Left lung (tissue), 10 donors: ENCODE results near the gene SNURF. TPM values are rescaled to one million over a fixed set of nuclear protein-coding genes. Genes with fewer than 3 reads are reported as not detected.
"Not testable (repeated sequence)": the region's sequence is repeated elsewhere in the genome, so short reads cannot be mapped to it uniquely, and the experiment has no call there.

Experiments
- ATAC-seq: fragments of 200-7000 bp; cut with Tn5 transposase; one replicate; pipeline ENCODE4 v1.9.1; 2020; ENCODE audit warnings: moderate library complexity
- DNase-seq, 4 donors: peaks; one replicate each; pipeline ENCODE4 v3.0.0-alpha.2; 2013 to 2020
- H3K27ac ChIP-seq, 2 donors: fragments of 200-600 bp; sonication (generic) in 1 of 2; one replicate each; pipeline versions ENCODE4 v1.5.0 to v1.8.0; 2020 to 2021
- H3K27me3 ChIP-seq, 2 donors: fragments of 200-600 bp; sonication (generic) in 1 of 2; one replicate each; pipeline versions ENCODE4 v1.5.0 to v1.8.0; 2020 to 2021
- H3K36me3 ChIP-seq, 2 donors: fragments of 200-600 bp; sonication (generic) in 1 of 2; one replicate each; pipeline versions ENCODE4 v1.5.0 to v1.8.0; 2020 to 2021
- H3K4me1 ChIP-seq, 2 donors: fragments of 200-600 bp; one replicate each; pipeline ENCODE4 v1.8.0; 2021
- H3K4me3 ChIP-seq, 2 donors: fragments of 200-600 bp; sonication (generic) in 1 of 2; one replicate each; pipeline versions ENCODE4 v1.5.0 to v1.8.0; 2020 to 2021; ENCODE audit warnings: mild to moderate bottlenecking in 1 of 2
- H3K9me3 ChIP-seq, 2 donors: fragments of 200-600 bp; sonication (generic) in 1 of 2; one replicate each; pipeline versions ENCODE4 v1.5.0 to v1.8.0; 2020 to 2021
- CTCF ChIP-seq, 2 donors: fragments of 200-600 bp; sonication (generic) in 1 of 2; IDR thresholded peaks; one replicate each; pipeline versions ENCODE4 v1.5.0 to v1.8.0; 2021; ENCODE audit warnings: antibody characterized with exemption in 2 of 2
- intact Hi-C, 2 donors: fragments of 100-400 bp; cut with DNase I; formaldehyde crosslinking; loops; one replicate each; pipeline versions ENCODE4 v1.11.2 to v1.14.2; 2022
- polyA plus RNA-seq, 6 donors: library from polyadenylated mRNA; unstranded; fragments of 120-200 nt; gene quantifications; one replicate each; pipeline ENCODE4 v1.2.1, GENCODE V29; 2013; ENCODE audit not compliant: insufficient read length in 6 of 6
- total RNA-seq, 2 donors: library from RNA; stranded (reverse); fragmentation: NEBNext Ultra II Directional; extraction: Animal tissue kit (Norgen Biotek cat#: 25700); gene quantifications; one replicate each; pipeline ENCODE4 v1.2.1, GENCODE V29; 2021
- donor health status: DM: no; HTN: yes; CAD: no.
- donor health status: DM: no; HTN: no; CAD: no.

The SNURF gene
- total and polyA plus RNA-seq, 8 donors, result 6.6 to 37.2 (median 28.5) TPM

- peaks cover 0 to 70% of the 10 kb centered on the region in 2 donors for H3K9me3 ChIP-seq
- no peaks in the 10 kb centered on the region for H3K27me3 ChIP-seq
- H3K27ac ChIP-seq, result no peak overlapping the region
- H3K4me1 ChIP-seq, result no peaks in the 10 kb centered on the region
- no peak for TF ChIP-seq CTCF (IDR thresholded peaks at IDR 0.05)
- ATAC-seq (no peak), DNase-seq (no peak)
- peaks cover 0 to 96% of the 10 kb centered on the region in 2 donors for H3K36me3 ChIP-seq
- intact Hi-C loops, result no loop called here
- H3K4me3 ChIP-seq, result no peak overlapping the region
These were observed 16.3 kb downstream of the SNURF start for GRCh38 chr15:24971052-24971451.

GRCh38 chr15:24971772-24972171 lies 17.0 kb downstream of the SNURF start:
- Histone ChIP-seq H3K4me3 (no peak overlapping the region), H3K9me3 (peaks cover 0 to 72% of the 10 kb centered on the region in 2 donors), H3K4me1 (no peaks in the 10 kb centered on the region), H3K27me3 (no peaks in the 10 kb centered on the region), H3K27ac (no peak overlapping the region), H3K36me3 (peaks cover 0 to 96% of the 10 kb centered on the region in 2 donors)
- DNase-seq (no peak), ATAC-seq (no peak)
- no peak for TF ChIP-seq CTCF (IDR thresholded peaks at IDR 0.05)
- intact Hi-C loops, result no loop called here

- H3K36me3 ChIP-seq, result peaks cover 0 to 96% of the 10 kb centered on the region in 2 donors
These were observed 17.9 kb downstream of the SNURF start for GRCh38 chr15:24972707-24973106.

GRCh38 chr15:24976932-24977331 lies 22.1 kb downstream of the SNURF start:
- DNase-seq (no peak), ATAC-seq (no peak)
- intact Hi-C loops, result no loop called here
- Histone ChIP-seq H3K4me1 (no peaks in the 10 kb centered on the region), H3K4me3 (no peak overlapping the region), H3K27ac (no peak overlapping the region), H3K27me3 (no peaks in the 10 kb centered on the region), H3K9me3 (peaks cover 0 to 84% of the 10 kb centered on the region in 2 donors), H3K36me3 (peaks cover 0 to 97% of the 10 kb centered on the region in 2 donors)
- no peak for TF ChIP-seq CTCF (IDR thresholded peaks at IDR 0.05)

More at GRCh38 chr15:24972707-24973106, 17.9 kb downstream of the SNURF start:
- DNase-seq, H3K4me1 ChIP-seq, intact Hi-C loops, H3K27me3 ChIP-seq, H3K4me3 ChIP-seq, H3K27ac ChIP-seq, ATAC-seq: not testable (repeated sequence)
- peaks cover 0 to 75% of the 10 kb centered on the region in 2 donors for H3K9me3 ChIP-seq

- Histone ChIP-seq H3K4me1 (no peaks in the 10 kb centered on the region), H3K4me3 (no peak overlapping the region), H3K27ac (no peak overlapping the region), H3K36me3 (peaks cover 0 to 100% of the 10 kb centered on the region in 2 donors), H3K9me3 (peaks cover 0 to 88% of the 10 kb centered on the region in 2 donors), H3K27me3 (no peaks in the 10 kb centered on the region)
- no peak for TF ChIP-seq CTCF (IDR thresholded peaks at IDR 0.05)
- intact Hi-C loops, result no loop called here
- DNase-seq (no peak), ATAC-seq (no peak)
These were observed 22.9 kb downstream of the SNURF start for GRCh38 chr15:24977686-24978085.

- Histone ChIP-seq H3K36me3 (peaks cover 0 to 77% of the 10 kb centered on the region in 2 donors), H3K27me3 (no peaks in the 10 kb centered on the region), H3K4me1 (no peaks in the 10 kb centered on the region), H3K9me3 (peaks cover 0 to 90% of the 10 kb centered on the region in 2 donors), H3K27ac (no peak overlapping the region), H3K4me3 (no peak overlapping the region)
- no peak for ATAC-seq
- intact Hi-C loops, result no loop called here
- DNase-seq, result no peak
- TF ChIP-seq CTCF (IDR thresholded peaks at IDR 0.05), result no peak
These were observed 30.4 kb downstream of the SNURF start for GRCh38 chr15:24985224-24985623.
